Duodenal mucosa (tissue), 2 donors: Measurements from ENCODE around the gene LCAT.
"Not testable (repeated sequence)": the region's sequence is repeated elsewhere in the genome, so short reads cannot be mapped to it uniquely, and the experiment has no call there.

Experiments
- H3K27ac ChIP-seq: one replicate; pipeline ENCODE4 v1.7.0; 2013; ENCODE audit warnings: low read depth, low read length
- H3K27me3 ChIP-seq, 2 donors: one replicate each; pipeline ENCODE4 v1.7.0; 2013; ENCODE audit warnings: low read length in 2 of 2, control low read depth in 1 of 2; ENCODE audit not compliant: insufficient read depth in 2 of 2, control insufficient read depth in 1 of 2
- H3K36me3 ChIP-seq, 2 donors: one replicate each; pipeline ENCODE4 v1.7.0; 2013; ENCODE audit warnings: low read length in 2 of 2, control low read depth in 1 of 2; ENCODE audit not compliant: insufficient read depth in 2 of 2, control insufficient read depth in 1 of 2
- H3K4me1 ChIP-seq, 2 donors: one replicate each; pipeline ENCODE4 v1.7.0; 2013; ENCODE audit warnings: low read length in 2 of 2, control low read depth in 1 of 2; ENCODE audit not compliant: insufficient read depth in 2 of 2, control insufficient read depth in 1 of 2
- H3K4me3 ChIP-seq, 2 donors: one replicate each; pipeline ENCODE4 v1.7.0; 2013; ENCODE audit warnings: low read length in 2 of 2, low read depth in 1 of 2
- H3K9ac ChIP-seq, 2 donors: one replicate each; pipeline ENCODE4 v1.7.0; 2013; ENCODE audit warnings: low read length in 2 of 2, low read depth in 1 of 2
- H3K9me3 ChIP-seq, 2 donors: one replicate each; pipeline ENCODE4 v1.7.0; 2013; ENCODE audit warnings: low read length in 2 of 2, control low read depth in 1 of 2; ENCODE audit not compliant: control insufficient read depth in 1 of 2

LCAT gene

DNA sequence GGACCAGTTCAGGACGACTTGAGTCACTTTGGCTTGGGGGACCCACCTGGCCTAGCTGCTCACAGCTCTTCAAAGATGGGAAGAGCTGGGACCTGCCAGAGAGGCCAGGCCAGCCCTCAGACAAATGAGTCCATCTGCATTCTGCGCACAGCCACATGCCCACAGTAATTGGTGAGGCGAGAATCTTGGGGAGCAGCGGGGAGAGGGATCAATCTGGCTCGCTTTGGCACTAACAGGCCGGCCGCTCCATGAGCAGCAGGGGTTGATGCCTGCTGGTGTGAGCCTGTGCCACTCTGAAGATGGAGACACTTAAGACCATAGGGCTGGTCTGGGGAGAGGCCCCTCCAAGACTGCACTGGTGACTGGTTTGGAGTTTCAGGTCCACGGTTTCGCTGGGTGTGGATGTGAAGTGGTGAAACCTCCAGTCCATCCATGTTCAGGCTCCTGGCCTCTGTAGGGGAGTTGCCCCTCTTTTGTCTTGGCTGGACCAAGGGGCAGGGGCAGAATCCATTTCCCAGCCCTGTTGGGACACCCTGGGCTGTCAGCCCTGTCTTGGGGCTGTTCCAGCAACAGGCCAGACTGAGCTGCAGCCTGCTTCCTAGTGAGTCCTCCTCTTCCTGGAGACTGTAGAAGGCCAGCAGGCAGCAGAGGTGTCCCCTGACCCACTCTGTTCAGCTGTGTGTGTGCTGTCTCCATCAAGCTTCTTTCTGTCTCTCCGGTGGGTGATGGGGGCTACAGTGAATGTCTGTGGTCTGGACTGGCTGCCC, 19.6 kb downstream of the LCAT start:
- peaks cover 8 to 65% of the 10 kb centered on the region in 2 donors for H3K36me3 ChIP-seq
- H3K27ac ChIP-seq: no peak overlapping the region

DNA sequence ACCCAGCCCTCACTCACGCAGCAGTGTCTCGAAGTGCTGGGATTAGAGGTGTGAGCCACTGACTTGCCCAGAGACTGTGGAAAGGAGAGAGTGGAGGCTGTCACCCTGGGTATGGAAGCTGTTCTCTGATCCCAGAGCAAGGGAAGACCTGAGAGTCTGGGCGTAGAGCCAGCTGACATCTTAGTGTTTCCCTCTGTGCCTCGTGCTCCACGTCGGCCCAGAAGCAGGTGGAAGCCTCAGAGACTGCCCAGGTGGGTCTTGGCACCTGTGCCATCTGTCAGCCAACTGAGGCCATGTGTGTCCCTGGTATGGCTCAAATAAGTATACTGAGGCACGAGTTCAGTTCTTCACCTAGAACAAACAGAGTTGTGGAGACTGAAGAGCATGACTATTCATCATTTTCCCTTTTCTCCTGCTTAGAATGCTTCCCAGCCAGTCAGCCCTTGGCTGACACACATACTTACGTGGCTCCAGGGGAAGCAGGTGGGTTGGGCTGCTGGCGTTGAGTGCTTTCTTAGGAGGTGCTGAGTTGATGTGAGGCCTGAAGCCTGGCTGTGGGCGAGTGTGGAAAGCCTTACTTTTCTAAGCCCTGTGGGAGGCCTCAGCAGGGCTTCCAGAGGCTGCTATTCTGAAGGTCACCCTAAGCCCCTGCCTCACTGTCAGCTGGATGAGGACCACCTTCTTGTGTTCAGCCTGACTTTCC, 20.4 kb downstream of the LCAT start:
- Histone ChIP-seq H3K4me1 (peaks cover 0 to 6% of the 10 kb centered on the region in 2 donors), H3K4me3 (no peak overlapping the region), H3K27me3 (no peaks in the 10 kb centered on the region), H3K9ac (no peak overlapping the region), H3K36me3 (peaks cover 10 to 64% of the 10 kb centered on the region in 2 donors), H3K9me3 (no peaks in the 10 kb centered on the region), H3K27ac (no peak overlapping the region)

More for the DNA sequence above, 19.6 kb downstream of the LCAT start:
- no peak overlapping the region for H3K4me3 ChIP-seq
- H3K9me3 ChIP-seq: no peaks in the 10 kb centered on the region
- H3K4me1 ChIP-seq: peaks cover 0 to 6% of the 10 kb centered on the region in 2 donors
- H3K27me3 ChIP-seq: no peaks in the 10 kb centered on the region
- H3K9ac ChIP-seq: no peak overlapping the region

DNA sequence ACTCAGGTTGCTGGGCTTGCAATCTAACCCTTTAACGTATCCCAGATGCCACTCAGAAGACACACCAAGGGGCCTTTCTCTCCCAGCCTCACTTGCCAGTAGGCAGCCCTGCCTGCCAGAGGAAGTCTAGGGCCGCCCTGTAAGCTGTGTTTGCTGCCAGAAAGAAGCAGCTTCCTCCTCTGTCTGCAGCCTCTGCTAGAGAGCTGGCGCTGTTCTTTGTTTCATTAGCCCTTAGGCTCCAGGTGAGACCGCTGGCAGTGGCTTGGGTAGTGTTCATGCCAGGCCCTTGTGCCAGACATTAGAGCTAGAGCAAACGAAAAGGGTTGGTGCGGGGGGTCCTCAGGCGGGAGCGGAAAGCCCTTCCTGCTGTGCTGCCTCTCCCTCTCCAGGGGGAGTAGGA, 21.2 kb downstream of the LCAT start:
- Histone ChIP-seq H3K9ac (no peak overlapping the region), H3K36me3 (peaks cover 10 to 60% of the 10 kb centered on the region in 2 donors), H3K27me3 (no peaks in the 10 kb centered on the region), H3K4me1 (peaks cover 0 to 6% of the 10 kb centered on the region in 2 donors), H3K27ac (no peak overlapping the region), H3K4me3 (no peak overlapping the region), H3K9me3 (no peaks in the 10 kb centered on the region)

DNA sequence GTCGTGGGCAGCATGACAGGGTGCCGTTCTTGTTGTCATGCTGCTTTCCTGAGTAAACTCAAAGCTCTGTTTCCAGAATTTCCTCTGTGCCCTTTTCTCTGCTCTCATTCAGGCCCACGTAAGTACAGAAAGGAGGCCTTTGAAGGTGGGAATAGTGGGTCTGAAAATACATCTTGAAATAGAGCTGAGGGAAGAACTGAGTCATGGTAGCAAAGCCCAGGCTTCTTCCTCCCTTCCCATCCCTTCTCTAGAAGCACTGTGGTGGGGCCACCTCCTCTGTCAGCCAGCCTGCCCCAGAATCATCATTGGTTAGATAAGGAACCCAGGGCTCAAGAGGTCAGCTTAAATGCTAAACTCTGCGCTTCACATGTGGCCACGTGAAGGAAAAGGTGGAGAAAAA, 21.7 kb downstream of the LCAT start:
- H3K27ac ChIP-seq: no peak overlapping the region
- H3K9ac ChIP-seq: no peak overlapping the region
- no peaks in the 10 kb centered on the region for H3K27me3 ChIP-seq
- H3K36me3 ChIP-seq: peaks cover 11 to 60% of the 10 kb centered on the region in 2 donors
- H3K4me3 ChIP-seq: no peak overlapping the region
- no peaks in the 10 kb centered on the region for H3K9me3 ChIP-seq
- H3K4me1 ChIP-seq: peaks cover 0 to 6% of the 10 kb centered on the region in 2 donors

DNA sequence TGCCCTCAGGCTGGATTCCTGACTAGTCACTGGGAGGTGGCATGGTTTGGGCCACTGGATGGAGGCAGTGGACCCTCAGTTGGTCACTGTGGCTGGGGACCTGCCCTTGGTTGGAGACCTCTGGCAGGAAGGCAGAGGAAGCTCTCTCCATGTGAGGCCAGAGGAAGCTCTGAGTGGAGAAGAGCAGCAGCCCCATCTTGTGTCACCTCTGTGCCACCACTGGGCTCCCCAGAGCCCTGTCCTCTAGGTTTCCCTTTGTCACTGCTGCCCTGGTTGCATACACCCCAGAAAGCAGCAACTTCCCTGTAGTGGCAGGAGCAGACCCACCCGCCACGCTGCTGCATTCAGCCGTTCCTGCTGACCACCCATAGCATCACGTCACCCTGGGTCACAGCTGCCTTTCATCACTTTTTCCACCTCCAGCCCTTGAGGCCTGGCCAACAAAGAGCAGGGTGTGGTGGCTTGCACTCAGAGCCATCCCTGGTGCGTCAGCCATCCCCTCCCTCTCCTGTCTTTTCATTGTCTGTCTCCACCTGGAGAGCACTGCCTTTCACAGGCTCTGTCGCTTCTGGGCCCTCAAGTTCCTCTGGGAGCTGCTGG, 24.2 kb downstream of the LCAT start:
- Histone ChIP-seq H3K27me3 (no peaks in the 10 kb centered on the region), H3K4me3 (no peak overlapping the region), H3K36me3 (peaks cover 15 to 72% of the 10 kb centered on the region in 2 donors), H3K27ac (no peak overlapping the region), H3K9ac (no peak overlapping the region), H3K9me3 (no peaks in the 10 kb centered on the region), H3K4me1 (peaks cover 0 to 9% of the 10 kb centered on the region in 2 donors)

DNA sequence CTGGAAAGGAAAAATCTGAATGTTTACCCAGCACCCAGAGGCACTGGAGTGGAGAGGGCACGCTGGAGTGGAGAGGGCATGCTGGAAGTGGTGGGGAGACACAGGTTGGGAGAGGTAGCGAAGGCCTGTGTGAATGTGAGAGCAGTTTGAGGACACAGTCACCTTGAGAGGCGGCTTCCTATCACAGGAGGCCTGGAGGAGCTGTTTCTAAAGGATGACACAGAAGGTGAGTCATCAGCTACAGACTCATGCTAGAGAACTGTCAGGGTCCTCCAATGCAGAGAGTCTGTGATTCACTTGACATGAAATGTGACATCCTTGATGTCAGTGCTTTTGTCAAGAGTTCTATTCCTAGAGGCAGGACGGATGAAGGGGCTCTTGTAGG, 26.1 kb downstream of the LCAT start:
- Histone ChIP-seq H3K9me3 (no peaks in the 10 kb centered on the region), H3K27me3 (no peaks in the 10 kb centered on the region), H3K4me1 (peaks cover 0 to 5% of the 10 kb centered on the region in 2 donors), H3K9ac (no peak overlapping the region), H3K36me3 (peaks cover 18 to 57% of the 10 kb centered on the region in 2 donors), H3K27ac (no peak overlapping the region), H3K4me3 (no peak overlapping the region)

DNA sequence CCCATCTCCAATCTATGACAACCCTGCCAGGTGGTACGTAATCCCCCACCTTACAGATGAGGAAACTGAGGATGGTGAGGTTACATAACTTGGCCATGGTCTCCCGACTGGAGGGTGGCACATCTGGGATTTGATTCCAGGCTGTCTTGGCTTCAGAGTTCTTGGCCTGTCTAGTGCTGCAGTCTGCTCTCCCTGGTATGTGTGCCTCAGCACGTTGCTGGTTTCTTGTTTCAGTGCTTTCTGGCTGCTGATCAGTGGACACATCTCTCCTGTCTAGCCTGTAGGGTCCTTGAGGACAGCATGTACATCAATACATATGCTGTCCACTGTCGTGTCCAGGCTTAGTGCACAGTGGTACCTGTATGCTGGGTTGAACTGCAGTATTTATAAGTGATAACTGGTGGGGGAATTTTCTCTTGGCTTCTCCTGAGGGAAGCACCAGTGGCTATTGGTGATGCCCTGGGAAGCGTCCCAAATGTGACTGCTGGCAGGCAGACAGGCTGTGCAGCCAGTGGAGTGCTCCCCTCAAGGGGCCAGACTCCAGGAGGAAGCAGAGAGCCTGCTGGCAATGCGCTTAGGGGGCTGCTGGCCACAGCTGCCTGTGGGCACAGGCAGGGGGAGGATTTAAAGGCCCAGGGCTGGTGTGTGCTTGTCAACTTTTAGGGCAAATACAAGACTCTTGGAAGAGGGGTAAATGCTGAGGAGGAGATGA, 26.6 kb downstream of the LCAT start:
- H3K9ac ChIP-seq: no peak overlapping the region
- H3K4me1 ChIP-seq: peaks cover 0 to 3% of the 10 kb centered on the region in 2 donors
- H3K27ac ChIP-seq: no peak overlapping the region

DNA sequence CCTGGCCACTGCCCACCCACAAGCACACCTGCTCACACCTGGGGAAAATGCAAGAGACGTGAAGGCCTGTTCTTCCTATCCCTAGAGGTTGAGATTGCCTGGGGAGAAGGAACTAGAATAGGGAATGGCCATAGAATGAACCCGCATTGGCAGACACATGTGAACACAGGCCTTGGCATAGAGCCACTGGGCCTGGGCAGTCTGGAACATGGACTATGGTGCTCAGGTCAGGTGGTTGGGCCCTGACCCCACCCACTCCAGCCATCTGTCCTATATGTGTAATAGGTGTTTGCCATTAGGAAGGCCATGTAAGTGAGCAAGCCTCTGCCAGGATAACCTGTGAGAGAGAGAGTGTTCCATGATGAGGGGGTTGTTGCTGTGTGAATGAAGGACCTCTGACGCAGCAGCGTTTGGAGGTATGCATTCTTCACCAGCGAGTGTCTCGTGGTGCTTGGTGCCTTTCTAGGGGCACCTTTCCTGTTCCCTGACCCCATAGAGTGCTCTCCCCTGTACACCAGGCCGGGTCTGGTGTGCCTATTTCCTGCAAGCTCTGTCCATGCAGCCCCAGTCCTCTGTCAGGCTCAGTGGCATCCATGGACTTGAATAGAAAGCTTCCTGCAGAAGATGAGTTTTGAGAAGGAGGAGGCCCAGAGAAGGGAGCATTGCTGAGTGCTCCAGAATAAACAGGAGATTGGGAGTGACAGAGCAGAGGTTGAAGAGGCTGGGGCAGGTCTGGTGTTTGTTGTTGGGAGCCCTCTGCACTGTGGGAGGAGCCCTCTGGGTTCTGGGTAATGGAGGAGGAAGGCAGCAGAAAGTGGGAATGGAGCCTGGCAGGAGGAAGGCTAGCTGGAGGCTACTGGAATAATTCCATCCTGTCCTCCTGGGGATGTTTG, 27.8 kb downstream of the LCAT start:
- H3K27ac ChIP-seq: no peak overlapping the region
- H3K9ac ChIP-seq: no peak overlapping the region
- H3K9me3 ChIP-seq: no peaks in the 10 kb centered on the region
- H3K36me3 ChIP-seq: peaks cover 18 to 54% of the 10 kb centered on the region in 2 donors
- H3K27me3 ChIP-seq: no peaks in the 10 kb centered on the region
- no peak overlapping the region for H3K4me3 ChIP-seq
- H3K4me1 ChIP-seq: peaks cover 0 to 3% of the 10 kb centered on the region in 2 donors

More for the DNA sequence above, 26.6 kb downstream of the LCAT start:
- Histone ChIP-seq H3K27me3 (no peaks in the 10 kb centered on the region), H3K9me3 (no peaks in the 10 kb centered on the region), H3K36me3 (peaks cover 18 to 52% of the 10 kb centered on the region in 2 donors), H3K4me3 (no peak overlapping the region)

DNA sequence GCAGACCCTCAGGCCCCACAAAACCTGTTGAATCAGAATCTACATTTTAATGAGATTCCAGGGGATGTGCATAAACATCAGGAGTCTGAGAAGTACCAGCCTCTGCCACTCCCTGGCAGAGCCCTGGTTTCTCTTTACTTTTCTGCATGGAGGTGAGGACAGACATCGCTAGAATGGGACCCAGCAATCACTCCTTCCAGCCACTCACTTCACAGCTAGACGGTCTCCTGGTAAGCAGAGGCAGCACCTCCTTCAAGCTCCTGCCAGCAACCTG, 28.5 kb downstream of the LCAT start:
- not testable (repeated sequence) for H3K9ac ChIP-seq, H3K4me1 ChIP-seq, H3K4me3 ChIP-seq, H3K27me3 ChIP-seq, H3K27ac ChIP-seq, H3K9me3 ChIP-seq
- H3K36me3 ChIP-seq: peaks cover 18 to 56% of the 10 kb centered on the region in 2 donors
